Mesothelial cell of epicardium (in vitro differentiated cells): ENCODE results near the gene MYO16. TPM values are rescaled to one million over a fixed set of nuclear protein-coding genes. Genes with fewer than 3 reads are reported as not detected.

Experiments used
- DNase-seq, 2 experiments: peaks; one replicate each; pipeline ENCODE4 v3.0.0; 2021; ENCODE audit warnings: low spot score in 2 of 2; ENCODE audit not compliant: unreplicated experiment in 2 of 2
- H3K27ac Mint-ChIP-seq: 2 replicates; pipeline ENCODE4 v1.8.0; 2021; ENCODE audit warnings: mixed read lengths
- H3K27me3 Mint-ChIP-seq: 2 replicates; pipeline ENCODE4 v1.8.0; 2021; ENCODE audit warnings: low read depth, mixed read lengths
- H3K36me3 Mint-ChIP-seq: 2 replicates; pipeline ENCODE4 v1.8.0; 2021; ENCODE audit warnings: mixed read lengths
- H3K4me1 Mint-ChIP-seq: 2 replicates; pipeline ENCODE4 v1.8.0; 2021; ENCODE audit warnings: mixed read lengths
- H3K4me3 Mint-ChIP-seq: 2 replicates; pipeline ENCODE4 v1.8.0; 2021; ENCODE audit warnings: mild to moderate bottlenecking, moderate library complexity, mixed read lengths
- H3K9me3 Mint-ChIP-seq: 2 replicates; pipeline ENCODE4 v1.8.0; 2021; ENCODE audit warnings: mixed read lengths
- CTCF ChIP-seq: fragments of 200-600 bp; sonication (generic); IDR thresholded peaks from one replicate; pipeline ENCODE4 v1.5.0; 2021; ENCODE audit warnings: antibody characterized with exemption; ENCODE audit not compliant: unreplicated experiment
- total RNA-seq: library from RNA; stranded (reverse); gene quantifications from 3 replicates; pipeline ENCODE4 v1.2.1, GENCODE V29; 2021

The MYO16 gene
- total RNA-seq = 0.07 to 0.18 TPM (median 0.18 TPM) in 3 replicates

DNA sequence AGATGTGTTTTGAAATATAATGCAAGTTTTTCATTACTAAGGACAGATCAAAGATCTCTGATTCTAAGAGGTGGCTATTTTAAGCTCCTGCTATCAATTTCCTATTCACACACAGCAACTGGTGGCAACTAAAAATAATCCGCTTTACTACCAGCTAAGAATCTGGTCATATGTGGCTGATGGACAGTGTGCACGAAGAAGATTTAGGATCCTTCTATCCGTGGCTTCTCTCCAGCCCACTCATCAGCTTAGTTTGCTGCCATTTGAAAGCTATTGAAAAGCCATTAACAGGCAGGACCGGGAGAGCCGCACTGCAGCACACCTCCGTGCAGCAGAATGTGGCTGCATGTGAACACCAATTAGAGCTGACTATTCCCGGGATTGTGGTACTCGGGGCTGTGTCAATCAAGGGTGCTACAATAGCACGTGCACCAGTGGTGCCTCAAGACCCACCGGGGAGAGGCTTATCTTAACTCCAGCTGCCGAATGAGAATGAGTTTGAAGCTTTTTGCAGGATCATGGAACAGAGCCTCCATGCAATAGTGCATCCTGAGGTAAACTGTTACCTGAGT, at the start of gene MYO16:
MYO16 (plus strand) TSS at position 431 of the 572 bp plus-strand sequence. CDS start 234 bp downstream, outside the sequence.
- Mint-ChIP-seq H3K27ac (no peak within 1 kb of the TSS), H3K36me3 (no peaks in the 10 kb centered on the region), H3K27me3 (peaks cover 12% of the 10 kb centered on the region), H3K4me1 (no peaks in the 10 kb centered on the region), H3K9me3 (no peaks in the 10 kb centered on the region), H3K4me3 (no peak within 1 kb of the TSS)
- no peak for DNase-seq
- TF ChIP-seq CTCF = no peak

GRCh38 chr13:108586826-108587225, 42.6 kb upstream of the MYO16 start:
- peaks cover 11% of the 10 kb centered on the region for H3K9me3 Mint-ChIP-seq
- TF ChIP-seq CTCF = no peak
- H3K27ac Mint-ChIP-seq = no peak overlapping the region
- H3K36me3 Mint-ChIP-seq = no peaks in the 10 kb centered on the region
- H3K4me1 Mint-ChIP-seq = no peaks in the 10 kb centered on the region
- no peak overlapping the region for H3K4me3 Mint-ChIP-seq
- peaks cover 8% of the 10 kb centered on the region for H3K27me3 Mint-ChIP-seq
- no peak for DNase-seq

DNA sequence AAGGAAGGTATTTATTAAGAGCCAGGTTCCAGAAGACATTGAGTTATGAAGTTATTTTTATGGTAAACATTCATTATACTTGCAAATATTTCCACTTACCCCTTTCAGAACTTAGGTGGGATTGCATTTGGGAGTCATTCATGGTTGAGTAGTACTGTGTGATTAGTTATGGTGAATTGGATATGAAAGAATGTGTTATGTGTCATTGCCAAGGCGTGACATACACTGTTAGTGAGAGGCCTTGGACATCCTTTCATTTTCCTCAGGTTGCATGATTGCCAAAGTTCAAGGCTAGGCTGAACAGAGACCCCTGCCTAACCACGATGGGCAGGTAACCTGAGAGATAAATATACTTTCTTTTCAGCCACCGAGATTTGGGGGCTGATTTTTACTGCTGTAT, 40.9 kb upstream of the MYO16 start:
- TF ChIP-seq CTCF = no peak
- Mint-ChIP-seq H3K4me3 (no peak overlapping the region), H3K36me3 (no peaks in the 10 kb centered on the region), H3K9me3 (peaks cover 11% of the 10 kb centered on the region), H3K27ac (no peak overlapping the region), H3K4me1 (no peaks in the 10 kb centered on the region), H3K27me3 (peaks cover 3% of the 10 kb centered on the region)
- no peak for DNase-seq

GRCh38 chr13:108594153-108594552, 35.3 kb upstream of the MYO16 start:
- H3K27ac Mint-ChIP-seq = no peak overlapping the region
- no peak for DNase-seq
- peaks cover 27% of the 10 kb centered on the region for H3K27me3 Mint-ChIP-seq
- TF ChIP-seq CTCF = no peak
- H3K4me1 Mint-ChIP-seq = peaks cover 5% of the 10 kb centered on the region
- no peaks in the 10 kb centered on the region for H3K36me3 Mint-ChIP-seq
- H3K9me3 Mint-ChIP-seq = no peaks in the 10 kb centered on the region
- no peak overlapping the region for H3K4me3 Mint-ChIP-seq

DNA sequence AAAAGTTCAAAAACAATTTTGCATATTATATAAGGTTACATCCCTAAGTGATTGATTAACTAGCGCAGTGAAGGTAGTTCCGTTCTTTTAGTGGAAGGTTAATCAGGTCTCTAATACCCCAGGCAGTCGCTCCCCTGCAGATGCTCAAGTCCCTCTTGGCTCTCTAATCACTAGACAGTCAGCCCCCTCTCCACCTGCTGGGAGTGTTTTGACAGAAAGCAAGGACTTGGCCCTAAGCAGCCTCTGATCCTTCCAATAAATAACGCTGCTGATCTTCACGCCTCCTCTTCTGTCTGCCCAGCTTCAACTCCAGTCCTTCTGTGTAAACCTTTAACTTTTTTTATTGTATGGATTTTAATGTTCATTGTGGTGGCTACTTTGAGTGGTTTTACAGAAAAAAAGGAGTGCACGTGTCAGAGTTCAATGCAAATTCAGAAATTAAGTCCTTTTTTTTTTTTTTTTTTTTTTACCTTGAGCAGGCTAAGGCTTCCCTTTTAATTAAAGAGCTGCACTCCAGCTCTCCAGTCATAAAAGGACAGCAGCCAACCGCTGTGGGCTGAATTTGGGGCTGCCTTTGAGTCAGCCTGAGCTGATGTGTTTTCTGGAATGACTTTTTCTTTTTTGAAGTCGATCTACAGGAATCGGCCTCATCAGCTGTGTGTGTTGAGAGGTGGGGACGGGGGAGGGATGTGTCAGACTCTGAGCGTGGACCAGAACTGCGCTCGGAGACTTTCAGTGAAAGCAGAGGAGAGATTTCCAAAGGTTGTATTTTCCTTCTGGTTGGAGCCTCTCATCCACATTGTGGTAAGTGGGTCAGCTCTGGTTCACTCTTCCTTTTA, 33.8 kb upstream of the MYO16 start:
- DNase-seq = no peak
- no peak for TF ChIP-seq CTCF

More for the DNA sequence above, 33.8 kb upstream of the MYO16 start:
- peaks cover 25% of the 10 kb centered on the region for H3K27me3 Mint-ChIP-seq
- H3K4me1 Mint-ChIP-seq = peaks cover 5% of the 10 kb centered on the region
- no peaks in the 10 kb centered on the region for H3K9me3 Mint-ChIP-seq
- no peaks in the 10 kb centered on the region for H3K36me3 Mint-ChIP-seq
- H3K27ac Mint-ChIP-seq = no peak overlapping the region
- H3K4me3 Mint-ChIP-seq = no peak overlapping the region
